GM18508 (cell line): ENCODE results near the gene SETD3.

Source experiments
- ATAC-seq: cut with Tn5 transposase; IDR thresholded peaks from one replicate; pipeline ENCODE4 v1.9.1; 2021; ENCODE audit warnings: moderate number of reproducible peaks; ENCODE audit not compliant: insufficient read depth, unreplicated experiment

The SETD3 gene

DNA sequence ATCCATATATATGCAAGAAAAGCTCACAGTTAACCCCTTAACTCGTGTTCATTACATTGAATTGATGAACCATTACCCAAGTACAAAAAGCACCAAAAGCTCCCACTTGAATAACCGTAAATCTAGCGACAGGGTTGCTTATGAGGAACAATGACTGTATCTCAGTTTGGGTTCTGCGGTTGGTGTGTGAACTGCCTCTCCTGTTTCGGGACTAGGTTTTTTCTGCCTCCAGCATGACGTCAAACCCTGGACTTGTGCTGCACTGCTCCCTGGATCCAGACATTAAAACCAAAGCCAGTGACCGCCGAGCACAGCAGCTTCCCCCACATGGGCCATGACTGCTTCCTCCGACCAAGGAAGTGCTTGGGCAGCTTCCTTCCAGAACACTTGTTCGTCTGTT lies 77.7 kb downstream of the SETD3 start:
- ATAC-seq = no peak

- no peak for ATAC-seq
Measured at GRCh38 chr14:99402285-99402648, 78.4 kb downstream of the SETD3 start.

GRCh38 chr14:99401621-99402284 lies 78.9 kb downstream of the SETD3 start:
- ATAC-seq = no peak

GRCh38 chr14:99401211-99401610 lies 79.4 kb downstream of the SETD3 start:
- no peak for ATAC-seq

- no peak for ATAC-seq
Measured at GRCh38 chr14:99397698-99398097, 83.0 kb downstream of the SETD3 start.

DNA sequence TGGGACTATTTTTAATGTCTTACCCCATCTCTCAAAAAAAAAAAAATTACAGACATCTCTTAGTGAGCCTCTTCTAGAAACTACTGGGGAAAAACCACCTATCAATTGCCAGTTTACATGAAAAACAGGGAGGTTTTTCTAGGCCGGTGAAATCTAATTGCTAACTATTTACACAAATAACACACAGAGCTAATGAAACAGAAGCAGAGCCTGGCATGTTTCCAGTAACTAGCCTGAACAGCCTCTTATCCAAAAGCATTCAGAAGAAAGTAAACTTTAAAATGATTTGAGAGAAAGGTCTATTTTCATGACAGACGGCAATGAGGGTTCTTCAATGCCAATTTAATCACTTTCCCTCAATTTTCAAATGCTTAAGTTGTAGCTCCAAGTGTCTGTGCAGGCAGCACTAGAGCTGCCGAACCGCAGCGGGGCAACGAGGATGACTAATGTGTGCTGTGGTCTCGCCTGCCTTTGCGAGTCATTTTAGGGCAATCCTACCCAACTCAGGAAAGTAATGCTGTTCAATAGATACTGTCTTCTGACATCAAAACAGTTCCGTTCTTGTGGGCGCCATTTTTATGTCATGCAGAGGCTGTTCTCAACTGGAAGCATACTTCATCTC lies 84.6 kb downstream of the SETD3 start:
- no peak for ATAC-seq

DNA sequence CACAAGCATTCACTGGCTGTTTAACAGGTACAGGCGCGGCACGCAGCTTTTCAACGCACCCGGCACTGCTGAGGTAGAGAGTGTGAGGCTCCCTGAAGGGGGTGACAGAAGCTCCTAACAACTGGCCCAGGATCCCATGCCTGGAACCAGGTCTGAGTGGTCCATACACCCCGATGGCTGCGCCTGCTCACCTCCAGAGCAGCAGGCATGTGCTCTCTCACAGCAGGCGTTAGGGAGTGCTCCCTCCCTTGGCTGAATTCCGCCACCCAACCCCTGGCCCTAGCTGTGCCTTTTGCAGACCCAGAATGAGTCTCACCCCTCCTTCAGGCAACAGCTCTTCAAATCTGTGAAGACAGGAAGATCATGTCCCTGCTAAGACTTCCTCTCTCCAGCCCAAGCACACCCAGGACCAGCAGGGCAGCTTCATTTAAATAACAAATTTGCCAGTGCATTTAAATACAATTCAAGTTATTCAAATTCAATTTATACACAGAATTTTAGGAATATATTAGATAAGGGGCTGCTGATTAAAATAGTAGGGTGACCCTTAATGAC lies 86.0 kb downstream of the SETD3 start:
- ATAC-seq = no peak

DNA sequence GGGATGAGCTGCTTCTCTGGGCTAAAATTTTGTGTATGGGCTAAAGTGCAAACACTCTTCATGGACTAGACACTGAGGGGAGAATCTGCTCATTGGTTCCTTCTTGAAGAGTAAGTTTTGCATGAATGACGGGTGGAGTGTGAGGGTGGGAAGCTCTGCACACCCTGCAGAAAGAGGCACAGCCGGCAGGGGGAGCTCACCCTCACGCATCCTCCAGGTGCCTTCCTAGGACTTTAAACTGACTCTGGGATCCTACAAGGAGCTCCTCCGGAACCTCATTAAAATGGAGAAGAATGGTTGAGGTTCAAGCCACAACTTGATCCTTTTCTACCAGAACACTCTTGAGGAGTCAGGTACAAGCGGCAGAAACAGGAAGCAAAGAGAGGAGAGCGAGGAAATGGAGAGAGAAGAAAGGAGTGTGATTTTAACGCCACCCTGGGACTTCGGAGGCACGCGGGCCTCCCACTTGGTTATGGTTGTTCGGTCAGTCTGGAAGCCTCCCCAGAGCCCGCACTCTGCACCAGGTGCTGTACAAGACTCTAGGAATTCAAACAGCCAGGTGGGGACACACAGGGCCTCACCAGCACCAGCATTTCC lies 87.5 kb downstream of the SETD3 start:
- no peak for ATAC-seq

DNA sequence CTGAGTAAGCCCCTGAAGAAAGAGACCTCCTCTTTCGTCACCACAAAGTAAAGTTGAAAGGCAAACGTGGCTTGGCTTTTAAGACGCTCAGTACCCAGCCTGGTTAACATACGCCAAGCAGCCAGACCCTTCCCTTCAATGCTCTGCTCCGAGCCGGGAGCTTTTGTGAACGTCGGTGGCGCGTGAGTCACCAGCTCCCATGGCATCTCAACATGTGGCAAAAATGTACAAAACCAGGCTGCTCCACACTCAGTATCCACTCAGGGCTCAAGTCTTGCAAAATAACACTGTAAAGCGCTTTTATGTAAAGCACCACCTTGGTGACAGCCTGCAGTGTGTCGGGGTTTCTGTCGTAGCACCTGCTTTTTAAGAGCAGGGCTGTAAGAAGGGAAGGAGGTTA lies 89.0 kb downstream of the SETD3 start:
- no peak for ATAC-seq

- no peak for ATAC-seq
Measured at GRCh38 chr14:99389174-99389826, 91.4 kb downstream of the SETD3 start.

- ATAC-seq = no peak
Measured at GRCh38 chr14:99388286-99388685, 92.4 kb downstream of the SETD3 start.

- no peak for ATAC-seq
Measured at GRCh38 chr14:99387880-99388279, 92.8 kb downstream of the SETD3 start.

GRCh38 chr14:99384450-99385417 lies 95.9 kb downstream of the SETD3 start:
- no peak for ATAC-seq

GRCh38 chr14:99383472-99384449 lies 96.9 kb downstream of the SETD3 start:
- ATAC-seq = no peak

DNA sequence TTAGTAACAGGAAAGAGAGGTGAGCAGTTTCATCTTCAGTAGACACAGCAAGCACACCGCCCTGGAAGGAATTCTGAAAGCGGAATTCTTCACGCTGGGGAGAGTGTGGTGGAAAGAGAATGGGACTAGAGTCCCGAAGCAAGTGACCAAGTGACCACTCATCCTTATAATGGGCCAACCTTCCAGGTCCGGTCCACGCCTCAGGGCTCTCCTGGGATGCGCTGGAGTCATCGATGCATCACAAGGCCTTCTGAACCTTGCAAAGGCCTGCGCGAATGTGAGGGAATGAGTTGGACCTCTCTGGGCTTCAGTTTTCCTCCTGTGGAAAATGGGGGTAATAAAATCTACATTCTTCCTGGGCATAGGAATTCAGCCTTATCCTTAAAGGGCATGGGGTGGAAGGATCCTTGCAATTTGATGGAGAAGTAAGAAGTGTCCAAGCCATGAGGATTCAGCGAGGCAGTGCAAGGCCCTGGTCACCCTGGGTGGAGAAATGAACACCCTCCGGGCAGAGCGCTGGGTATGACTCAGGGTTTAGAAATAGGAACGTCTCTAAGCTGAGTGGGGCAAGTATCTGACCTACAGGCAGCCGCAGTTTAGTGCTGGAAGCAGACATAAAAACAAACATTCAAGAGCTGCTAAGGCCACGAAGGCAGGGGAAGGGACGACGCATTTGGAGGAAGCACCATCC lies 97.7 kb downstream of the SETD3 start:
- ATAC-seq = no peak

DNA sequence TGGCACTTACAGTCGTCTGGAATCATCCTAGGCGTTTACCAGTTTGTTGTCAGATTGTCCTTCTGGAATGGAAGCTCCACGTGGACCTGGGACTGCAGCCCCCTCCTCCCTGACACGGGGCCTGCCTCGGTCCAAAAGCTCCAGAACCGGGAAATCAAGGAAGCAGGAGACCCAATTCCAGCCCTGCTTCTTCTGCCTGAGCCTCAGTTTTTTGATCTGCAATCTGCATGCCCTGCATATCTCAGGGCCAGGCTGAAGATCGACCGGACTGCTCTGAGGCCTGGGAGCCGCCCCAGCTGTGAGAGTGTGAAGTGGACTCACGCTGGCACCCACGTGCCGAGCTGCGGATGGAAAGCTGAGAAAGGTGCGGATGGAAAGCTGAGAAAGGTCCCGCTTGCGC lies 98.6 kb downstream of the SETD3 start:
- no peak for ATAC-seq

DNA sequence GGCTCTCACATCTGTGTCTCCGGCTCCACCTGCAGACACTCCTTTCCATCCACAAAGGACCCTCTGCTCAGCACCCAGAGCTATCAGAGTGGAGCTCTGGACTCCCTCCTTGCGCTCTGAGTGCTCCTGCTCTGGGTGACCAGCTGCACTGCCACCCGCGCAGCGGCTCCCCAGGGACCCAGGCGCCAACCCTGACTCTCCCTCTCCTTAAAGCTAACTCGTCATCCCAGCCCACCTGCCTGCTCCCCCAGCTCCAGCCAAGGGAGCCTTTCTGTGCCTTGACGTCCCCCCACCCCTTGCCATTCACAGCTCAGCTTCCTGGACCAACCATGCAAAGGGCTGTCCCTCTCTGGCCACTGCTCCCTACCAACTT lies 99.0 kb downstream of the SETD3 start:
- no peak for ATAC-seq

DNA sequence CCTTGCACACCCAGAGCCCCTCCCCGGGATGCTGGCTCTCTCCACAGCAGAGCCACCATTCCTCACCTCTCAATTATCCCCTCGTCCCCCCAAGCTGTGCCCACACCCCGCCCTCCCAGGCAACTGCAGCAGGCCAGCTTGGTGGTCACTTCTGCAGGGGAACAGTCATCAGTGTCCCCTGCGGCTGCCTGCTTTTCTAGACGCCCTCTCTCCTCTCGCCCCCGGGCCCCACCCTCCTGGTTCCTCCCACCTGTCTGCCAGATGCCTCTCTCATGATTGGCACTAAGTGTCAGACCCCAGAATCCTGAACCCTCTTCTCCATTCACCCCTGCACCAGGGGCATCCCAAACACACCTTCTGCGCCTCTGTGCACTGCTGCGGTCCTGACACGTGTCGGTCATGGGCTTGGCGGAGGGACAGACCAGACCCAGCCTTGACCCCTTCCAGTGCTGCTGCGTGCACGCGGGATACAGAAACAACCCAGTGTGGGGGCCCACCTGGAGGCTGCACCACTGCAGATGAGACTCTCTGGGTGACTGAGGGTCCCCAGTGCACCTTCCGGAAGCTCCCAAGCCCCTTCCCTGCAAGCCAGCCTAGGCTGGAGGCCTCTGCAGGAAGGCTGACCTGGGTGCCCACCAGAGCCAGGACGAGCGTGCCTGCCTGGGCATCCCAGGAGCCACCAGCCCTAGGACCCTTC lies 99.5 kb downstream of the SETD3 start:
- ATAC-seq = no peak
